22Rv1 (cell line): ENCODE data around the gene C1orf53.
"Not testable (repeated sequence)": the region's sequence is repeated elsewhere in the genome, so short reads cannot be mapped to it uniquely, and the experiment has no call there.

Experiments
- ZFX ChIP-seq: fragments of 450-650 bp; IDR thresholded peaks from 2 replicates; pipeline ENCODE4 v1.6.1; 2017; ENCODE audit warnings: antibody characterized with exemption, borderline replicate concordance
- TF ChIP-seq, protein P1 (sequence below): fragments of 450-650 bp; IDR thresholded peaks from 2 replicates; pipeline ENCODE4 v1.5.1; 2017; ENCODE audit warnings: mild to moderate bottlenecking

DNA sequence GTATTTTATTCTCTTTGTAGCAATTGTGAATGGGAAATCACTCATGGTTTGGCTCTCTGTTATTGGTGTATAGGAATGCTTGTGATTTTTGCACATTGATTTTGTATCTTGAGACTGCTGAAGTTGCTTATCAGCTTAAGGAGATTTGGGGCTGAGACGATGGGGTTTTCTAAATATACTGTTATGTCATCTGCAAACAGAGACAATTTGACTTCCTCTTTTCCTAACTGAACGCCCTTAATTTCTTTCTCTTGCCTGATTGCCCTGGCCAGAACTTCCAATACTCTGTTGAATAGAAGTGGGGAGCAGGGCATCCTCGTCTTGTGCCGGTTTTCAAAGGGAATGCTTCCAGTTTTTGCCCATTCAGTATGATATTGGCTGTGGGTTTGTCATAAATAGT, 22.0 kb upstream of the C1orf53 start:
- TF ChIP-seq, protein P1, sequence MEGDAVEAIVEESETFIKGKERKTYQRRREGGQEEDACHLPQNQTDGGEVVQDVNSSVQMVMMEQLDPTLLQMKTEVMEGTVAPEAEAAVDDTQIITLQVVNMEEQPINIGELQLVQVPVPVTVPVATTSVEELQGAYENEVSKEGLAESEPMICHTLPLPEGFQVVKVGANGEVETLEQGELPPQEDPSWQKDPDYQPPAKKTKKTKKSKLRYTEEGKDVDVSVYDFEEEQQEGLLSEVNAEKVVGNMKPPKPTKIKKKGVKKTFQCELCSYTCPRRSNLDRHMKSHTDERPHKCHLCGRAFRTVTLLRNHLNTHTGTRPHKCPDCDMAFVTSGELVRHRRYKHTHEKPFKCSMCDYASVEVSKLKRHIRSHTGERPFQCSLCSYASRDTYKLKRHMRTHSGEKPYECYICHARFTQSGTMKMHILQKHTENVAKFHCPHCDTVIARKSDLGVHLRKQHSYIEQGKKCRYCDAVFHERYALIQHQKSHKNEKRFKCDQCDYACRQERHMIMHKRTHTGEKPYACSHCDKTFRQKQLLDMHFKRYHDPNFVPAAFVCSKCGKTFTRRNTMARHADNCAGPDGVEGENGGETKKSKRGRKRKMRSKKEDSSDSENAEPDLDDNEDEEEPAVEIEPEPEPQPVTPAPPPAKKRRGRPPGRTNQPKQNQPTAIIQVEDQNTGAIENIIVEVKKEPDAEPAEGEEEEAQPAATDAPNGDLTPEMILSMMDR, result not testable (repeated sequence)
- not testable (repeated sequence) for TF ChIP-seq ZFX
